H9 (cell line): Measurements from ENCODE around the gene SDK1. TPM values are rescaled to one million over a fixed set of nuclear protein-coding genes. Genes with fewer than 3 reads are reported as not detected.

Source experiments
- DNase-seq: peaks from one replicate; pipeline ENCODE4 v3.0.0-alpha.2; 2017
- H2AFZ ChIP-seq: one replicate; pipeline ENCODE4 v1.6.1; 2013; ENCODE audit warnings: mild to moderate bottlenecking, low read length, control low read depth, moderate library complexity
- H2AK5ac ChIP-seq: 2 replicates; pipeline ENCODE4 v1.6.1; 2013; ENCODE audit warnings: low read length, control low read depth, mixed read lengths; ENCODE audit not compliant: insufficient read length
- H2BK120ac ChIP-seq: one replicate; pipeline ENCODE4 v1.6.1; 2013; ENCODE audit warnings: low read depth, mild to moderate bottlenecking, low read length, control low read depth, inconsistent platforms; ENCODE audit not compliant: poor library complexity, severe bottlenecking
- H2BK12ac ChIP-seq: 2 replicates; pipeline ENCODE4 v1.6.1; 2013; ENCODE audit warnings: low read length, control low read depth, mixed read lengths, low read depth; ENCODE audit not compliant: insufficient read length
- H2BK15ac ChIP-seq: 2 replicates; pipeline ENCODE4 v1.6.1; 2013; ENCODE audit warnings: low read depth, low read length, control low read depth
- H2BK20ac ChIP-seq: one replicate; pipeline ENCODE4 v1.6.1; 2013; ENCODE audit warnings: low read depth, mild to moderate bottlenecking, low read length, control low read depth, inconsistent platforms; ENCODE audit not compliant: poor library complexity, severe bottlenecking
- H2BK5ac ChIP-seq: 2 replicates; pipeline ENCODE4 v1.6.1; 2013; ENCODE audit warnings: low read length, control low read depth, mixed read lengths; ENCODE audit not compliant: insufficient read length
- H3K14ac ChIP-seq: 2 replicates; pipeline ENCODE4 v1.6.1; 2013; ENCODE audit warnings: low read length, control low read depth; ENCODE audit not compliant: insufficient read depth
- H3K18ac ChIP-seq: 2 replicates; pipeline ENCODE4 v1.6.1; 2013; ENCODE audit warnings: low read depth, mild to moderate bottlenecking, mixed read lengths, low read length, control low read depth; ENCODE audit not compliant: insufficient read length
- H3K23ac ChIP-seq: 2 replicates; pipeline ENCODE4 v1.6.1; 2013; ENCODE audit warnings: low read length, control low read depth, mixed read lengths, low read depth; ENCODE audit not compliant: insufficient read length
- H3K23me2 ChIP-seq: 2 replicates; pipeline ENCODE4 v1.6.1; 2013; ENCODE audit warnings: low read depth, mild to moderate bottlenecking, mixed read lengths, low read length, control low read depth; ENCODE audit not compliant: insufficient read length, poor library complexity, severe bottlenecking
- H3K27ac ChIP-seq: 2 replicates; pipeline ENCODE4 v1.5.1; 2013; ENCODE audit warnings: low read length, control low read depth, mixed read lengths, low read depth; ENCODE audit not compliant: insufficient read length
- H3K27me3 ChIP-seq: 2 replicates; pipeline ENCODE4 v1.6.1; 2013; ENCODE audit warnings: low read length, control low read depth, inconsistent platforms; ENCODE audit not compliant: insufficient read depth
- H3K4ac ChIP-seq: 2 replicates; pipeline ENCODE4 v1.6.1; 2013; ENCODE audit warnings: low read depth, mild to moderate bottlenecking, control low read depth, inconsistent platforms, low read length, moderate library complexity
- H3K4me1 ChIP-seq: 2 replicates; pipeline ENCODE4 v1.6.1; 2013; ENCODE audit warnings: low read length, control low read depth, inconsistent platforms; ENCODE audit not compliant: insufficient read depth
- H3K4me2 ChIP-seq: 2 replicates; pipeline ENCODE4 v1.6.1; 2013; ENCODE audit warnings: low read length, control low read depth, mixed read lengths; ENCODE audit not compliant: insufficient read length, insufficient read depth
- H3K56ac ChIP-seq: 2 replicates; pipeline ENCODE4 v1.6.1; 2013; ENCODE audit warnings: low read depth, mild to moderate bottlenecking, mixed read lengths, low read length, control low read depth; ENCODE audit not compliant: insufficient read length
- H3K79me1 ChIP-seq: 2 replicates; pipeline ENCODE4 v1.6.1; 2013; ENCODE audit warnings: low read depth, mild to moderate bottlenecking, moderate library complexity, low read length, control low read depth, inconsistent platforms; ENCODE audit not compliant: insufficient read depth, poor library complexity, severe bottlenecking
- H3K79me2 ChIP-seq: 2 replicates; pipeline ENCODE4 v1.6.1; 2013; ENCODE audit warnings: low read length, control low read depth, inconsistent platforms; ENCODE audit not compliant: insufficient read depth
- H3K9ac ChIP-seq: 2 replicates; pipeline ENCODE4 v1.6.1; 2013; ENCODE audit warnings: low read length, control low read depth, mixed read lengths; ENCODE audit not compliant: insufficient read length; ENCODE audit errors: extremely low read depth
- H3K9me3 ChIP-seq: one replicate; pipeline ENCODE4 v1.6.1; 2013; ENCODE audit warnings: low read depth, low read length, inconsistent platforms; ENCODE audit not compliant: control insufficient read depth
- H3T11ph ChIP-seq: one replicate; pipeline ENCODE4 v1.6.1; 2013; ENCODE audit warnings: mild to moderate bottlenecking, low read length, control low read depth, inconsistent platforms
- H4K20me1 ChIP-seq: one replicate; pipeline ENCODE4 v1.6.1; 2013; ENCODE audit not compliant: control insufficient read depth, insufficient read length, insufficient read depth
- H4K5ac ChIP-seq: 2 replicates; pipeline ENCODE4 v1.6.1; 2013; ENCODE audit warnings: low read depth, mild to moderate bottlenecking, mixed read lengths, low read length, control low read depth; ENCODE audit not compliant: insufficient read length
- H4K8ac ChIP-seq: replicated peaks from 2 replicates; pipeline ENCODE4 v1.6.1; 2013; ENCODE audit warnings: low read length, control low read depth, mixed read lengths, low read depth; ENCODE audit not compliant: insufficient read length
- H4K91ac ChIP-seq: 2 replicates; pipeline ENCODE4 v1.6.1; 2013; ENCODE audit warnings: low read depth, mild to moderate bottlenecking, moderate library complexity, mixed read lengths, low read length, control low read depth; ENCODE audit not compliant: insufficient read length
- H3K27ac Mint-ChIP-seq, 3 experiments: 2 replicates in 2 of 3; 3 replicates in 1 of 3; pipeline ENCODE4 v1.8.0; 2020 to 2021; ENCODE audit warnings: mixed read lengths in 3 of 3, mild to moderate bottlenecking in 1 of 3, moderate library complexity in 1 of 3
- H3K27me3 Mint-ChIP-seq: 2 replicates; pipeline ENCODE4 v1.8.0; 2021; ENCODE audit warnings: low read depth, mild to moderate bottlenecking, moderate library complexity, mixed read lengths
- H3K36me3 Mint-ChIP-seq, 3 experiments: 2 replicates in 2 of 3; 3 replicates in 1 of 3; pipeline ENCODE4 v1.8.0; 2020 to 2021; ENCODE audit warnings: low read depth in 3 of 3, mixed read lengths in 3 of 3; ENCODE audit not compliant: insufficient read depth in 1 of 3
- H3K4me1 Mint-ChIP-seq, 2 experiments: 2 replicates each; pipeline ENCODE4 v1.8.0; 2020; ENCODE audit warnings: mixed read lengths in 2 of 2
- H3K4me3 Mint-ChIP-seq, 2 experiments: 2 replicates in 1 of 2; 3 replicates in 1 of 2; pipeline ENCODE4 v1.8.0; 2020 to 2021; ENCODE audit warnings: mild to moderate bottlenecking in 2 of 2, mixed read lengths in 2 of 2, moderate library complexity in 1 of 2
- H3K9me3 Mint-ChIP-seq, 2 experiments: 2 replicates in 1 of 2; 3 replicates in 1 of 2; pipeline ENCODE4 v1.8.0; 2020; ENCODE audit warnings: mild to moderate bottlenecking in 2 of 2, mixed read lengths in 2 of 2, moderate library complexity in 1 of 2
- WGBS: extraction: QIAGEN DNeasy Blood & Tissue Kit; methylation state at CpG from one replicate; pipeline ENCODE4 v1.1.7; 2013; ENCODE audit warnings: missing lambda C conversion rate, low lambda C conversion rate, mixed read lengths; ENCODE audit not compliant: insufficient read length; ENCODE audit errors: extremely low coverage; 5-methylcytosine and 5-hydroxymethylcytosine counted together
- total RNA-seq: library from RNA; stranded (reverse); gene quantifications from 2 replicates; pipeline ENCODE4 v1.2.1, GENCODE V29; 2021
- TF ChIP-seq, protein P1 (sequence below): fragments of 200-600 bp; sonication (generic); conservative IDR thresholded peaks from 3 replicates; pipeline ENCODE4 v1.8.0; 2021; ENCODE audit warnings: antibody characterized with exemption, mild to moderate bottlenecking

Gene SDK1
- total RNA-seq, 1 experiment from 2014 or later: 8.7 TPM

DNA sequence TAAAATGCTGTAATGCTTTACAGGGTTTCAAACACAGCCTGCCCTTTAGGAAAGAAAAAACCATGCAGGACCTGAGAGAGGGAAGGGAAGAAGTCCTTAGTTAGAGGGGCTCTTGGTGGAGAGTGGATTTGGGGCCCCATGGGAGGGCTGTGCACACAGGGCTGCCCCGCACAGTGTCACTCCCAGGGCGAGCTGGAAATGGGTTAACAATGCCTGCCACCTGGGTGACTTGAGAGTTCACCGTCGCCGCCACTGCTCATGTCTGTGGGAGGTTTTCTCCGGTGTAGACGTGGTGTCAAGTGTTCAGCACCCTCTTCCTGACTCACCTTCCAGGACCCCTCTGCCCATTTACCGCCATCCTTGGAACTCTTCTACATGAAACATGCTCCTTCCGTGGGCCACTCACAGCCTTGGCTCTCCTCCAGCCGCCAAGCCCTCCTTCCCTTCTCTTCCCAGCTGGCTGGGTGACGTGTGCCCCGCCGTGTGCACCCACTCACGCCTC, 686.4 kb downstream of the SDK1 start:
- Histone ChIP-seq H3K79me1 (no peaks in the 10 kb centered on the region), H3K23me2 (no peaks in the 10 kb centered on the region), H2BK120ac (no peak overlapping the region), H3K9ac (no peak overlapping the region), H2BK15ac (no peak overlapping the region), H3K79me2 (no peaks in the 10 kb centered on the region), H3T11ph (no peak overlapping the region), H2AFZ (no peak overlapping the region), H3K4ac (no peak overlapping the region), H3K18ac (no peak overlapping the region), H4K91ac (no peak overlapping the region), H3K27me3 (no peaks in the 10 kb centered on the region), H3K14ac (no peak overlapping the region), H3K23ac (no peak overlapping the region), H3K4me1 (peaks cover 2% of the 10 kb centered on the region; the same call in 1 of the 2 replicates), H3K27ac (no peak overlapping the region), H2AK5ac (no peak overlapping the region), H4K20me1 (no peaks in the 10 kb centered on the region), H4K8ac (no peak overlapping the region), H4K5ac (no peak overlapping the region), H2BK5ac (no peak overlapping the region), H3K9me3 (no peaks in the 10 kb centered on the region), H3K56ac (no peak overlapping the region), H3K4me2 (no peak overlapping the region), H2BK12ac (no peak overlapping the region), H2BK20ac (no peak overlapping the region)
- TF ChIP-seq, protein P1, sequence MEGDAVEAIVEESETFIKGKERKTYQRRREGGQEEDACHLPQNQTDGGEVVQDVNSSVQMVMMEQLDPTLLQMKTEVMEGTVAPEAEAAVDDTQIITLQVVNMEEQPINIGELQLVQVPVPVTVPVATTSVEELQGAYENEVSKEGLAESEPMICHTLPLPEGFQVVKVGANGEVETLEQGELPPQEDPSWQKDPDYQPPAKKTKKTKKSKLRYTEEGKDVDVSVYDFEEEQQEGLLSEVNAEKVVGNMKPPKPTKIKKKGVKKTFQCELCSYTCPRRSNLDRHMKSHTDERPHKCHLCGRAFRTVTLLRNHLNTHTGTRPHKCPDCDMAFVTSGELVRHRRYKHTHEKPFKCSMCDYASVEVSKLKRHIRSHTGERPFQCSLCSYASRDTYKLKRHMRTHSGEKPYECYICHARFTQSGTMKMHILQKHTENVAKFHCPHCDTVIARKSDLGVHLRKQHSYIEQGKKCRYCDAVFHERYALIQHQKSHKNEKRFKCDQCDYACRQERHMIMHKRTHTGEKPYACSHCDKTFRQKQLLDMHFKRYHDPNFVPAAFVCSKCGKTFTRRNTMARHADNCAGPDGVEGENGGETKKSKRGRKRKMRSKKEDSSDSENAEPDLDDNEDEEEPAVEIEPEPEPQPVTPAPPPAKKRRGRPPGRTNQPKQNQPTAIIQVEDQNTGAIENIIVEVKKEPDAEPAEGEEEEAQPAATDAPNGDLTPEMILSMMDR: no peak
- no peaks in the 10 kb centered on the region; a peak in 1 of 5 replicates for H3K9me3 Mint-ChIP-seq
- H3K4me3 Mint-ChIP-seq: no peak overlapping the region
- H3K4me1 Mint-ChIP-seq: peaks cover 4 to 7% of the 10 kb centered on the region in 2 experiments
- no peaks in the 10 kb centered on the region; the same call in 1 of the 2 replicates for H3K27me3 Mint-ChIP-seq
- H3K27ac Mint-ChIP-seq: 0 out of 7 replicates have a peak overlapping the region, but pooled peaks of 1 of the 3 experiments have one; percentile 79
- WGBS: no CpG with 5 or more reads among the region's 14 CpGs
- no peak for DNase-seq
- peaks cover 0 to 5% (median 0%) of the 10 kb centered on the region in 3 experiments; a peak in 2 of 7 replicates for H3K36me3 Mint-ChIP-seq
